HG03139 (cell line): ENCODE data around the gene TXK.

Experiments used
- ATAC-seq: cut with Tn5 transposase; IDR thresholded peaks from one replicate; pipeline ENCODE4 v1.9.1; 2021; ENCODE audit not compliant: unreplicated experiment

The TXK gene

GRCh38 chr4:48108309-48109073 is 25.6 kb downstream of the TXK start:
- ATAC-seq, result no peak

- no peak for ATAC-seq
These were observed 28.8 kb downstream of the TXK start for GRCh38 chr4:48105230-48105629.

- no peak for ATAC-seq
These were observed 30.4 kb downstream of the TXK start for GRCh38 chr4:48103483-48104139.

GRCh38 chr4:48102303-48102702 is 31.7 kb downstream of the TXK start:
- ATAC-seq, result no peak

- no peak for ATAC-seq
These were observed 33.8 kb downstream of the TXK start for GRCh38 chr4:48100256-48100655.

- ATAC-seq, result no peak
These were observed 38.6 kb downstream of the TXK start for GRCh38 chr4:48095441-48095840.

- no peak for ATAC-seq
These were observed 40.0 kb downstream of the TXK start for GRCh38 chr4:48093991-48094416.

GRCh38 chr4:48090621-48091020 is 43.4 kb downstream of the TXK start:
- ATAC-seq, result no peak

GRCh38 chr4:48085821-48086589 is 48.0 kb downstream of the TXK start:
- ATAC-seq, result no peak

GRCh38 chr4:48082956-48083355 is 51.1 kb downstream of the TXK start:
- ATAC-seq, result no peak

- no peak for ATAC-seq
These were observed 52.9 kb downstream of the TXK start for GRCh38 chr4:48081196-48081595.

GRCh38 chr4:48079972-48080391 is 54.1 kb downstream of the TXK start:
- ATAC-seq, result no peak

- ATAC-seq, result no peak
These were observed 55.0 kb downstream of the TXK start for GRCh38 chr4:48078862-48079655.

GRCh38 chr4:48078425-48078824 is 55.6 kb downstream of the TXK start:
- ATAC-seq, result no peak

- ATAC-seq, result no peak
These were observed 59.4 kb downstream of the TXK start for GRCh38 chr4:48074657-48075056.

GRCh38 chr4:48073567-48074103 is 60.4 kb downstream of the TXK start:
- no peak for ATAC-seq

- ATAC-seq, result no peak
These were observed 62.9 kb downstream of the TXK start for GRCh38 chr4:48071191-48071590.

GRCh38 chr4:48069026-48069425 is 65.0 kb downstream of the TXK start:
- ATAC-seq, result no peak

- ATAC-seq, result no peak
These were observed 65.9 kb downstream of the TXK start for GRCh38 chr4:48068182-48068581.

- no peak for ATAC-seq
These were observed 66.5 kb downstream of the TXK start for GRCh38 chr4:48067536-48067935.

- ATAC-seq, result peak; percentile 52
These were observed 68.4 kb downstream of the TXK start for GRCh38 chr4:48065587-48066052.
